ENCODE results near the gene NSD2. TPM values are rescaled to one million over a fixed set of nuclear protein-coding genes. Genes with fewer than 3 reads are reported as not detected.

The NSD2 gene
- total RNA-seq, 1 experiment from 2014 or later = 136 TPM

GRCh38 chr4:1969928-1970723 is 98.9 kb downstream of the NSD2 start:
- no CpG with 5 or more reads among the region's 17 CpGs for WGBS (ENCODE audit: extremely low coverage, insufficient read length, low lambda C conversion rate)
- Histone ChIP-seq H4K5ac (ENCODE audit: insufficient read length, low read depth, low read length) (no peak overlapping the region), H3K18ac (ENCODE audit: insufficient read length, low read depth, low read length) (no peak overlapping the region), H3K4ac (ENCODE audit: low read depth, low read length) (no peak overlapping the region), H3K27ac (ENCODE audit: insufficient read length, low read depth, low read length) (no peak overlapping the region), H3K9me3 (ENCODE audit: control insufficient read depth, low read depth, low read length) (no peaks in the 10 kb centered on the region), H3T11ph (ENCODE audit: low read length) (no peak overlapping the region), H2BK15ac (ENCODE audit: low read depth, low read length) (no peak overlapping the region), H3K14ac (ENCODE audit: insufficient read depth, low read length) (no peak overlapping the region), H2BK5ac (ENCODE audit: insufficient read length, low read length) (no peak overlapping the region), H3K9ac (ENCODE audit: extremely low read depth, insufficient read length, low read length) (no peak overlapping the region), H2AK5ac (ENCODE audit: insufficient read length, low read length) (no peak overlapping the region), H2BK120ac (ENCODE audit: low read depth, low read length, poor library complexity, severe bottlenecking) (no peak overlapping the region), H3K79me1 (ENCODE audit: insufficient read depth, low read depth, low read length, poor library complexity, severe bottlenecking) (no peaks in the 10 kb centered on the region), H3K4me1 (ENCODE audit: insufficient read depth, low read length) (no peaks in the 10 kb centered on the region), H4K20me1 (ENCODE audit: control insufficient read depth, insufficient read depth, insufficient read length) (no peaks in the 10 kb centered on the region), H2BK12ac (ENCODE audit: insufficient read length, low read depth, low read length) (no peak overlapping the region), H4K91ac (ENCODE audit: insufficient read length, low read depth, low read length) (no peak overlapping the region), H2AFZ (ENCODE audit: low read length) (no peak overlapping the region), H3K23ac (ENCODE audit: insufficient read length, low read depth, low read length) (no peak overlapping the region), H3K4me2 (ENCODE audit: insufficient read depth, insufficient read length, low read length) (no peak overlapping the region), H3K27me3 (ENCODE audit: insufficient read depth, low read length) (no peaks in the 10 kb centered on the region), H4K8ac (replicated peaks; ENCODE audit: insufficient read length, low read depth, low read length) (no peak overlapping the region), H3K23me2 (ENCODE audit: insufficient read length, low read depth, low read length, poor library complexity, severe bottlenecking) (no peaks in the 10 kb centered on the region), H3K79me2 (ENCODE audit: insufficient read depth, low read length) (no peaks in the 10 kb centered on the region), H2BK20ac (ENCODE audit: low read depth, low read length, poor library complexity, severe bottlenecking) (no peak overlapping the region), H3K56ac (ENCODE audit: insufficient read length, low read depth, low read length) (no peak overlapping the region)
- H3K4me3 Mint-ChIP-seq = no peak overlapping the region
- no peak for DNase-seq
- no peak for TF ChIP-seq CTCF (conservative IDR thresholded peaks at IDR 0.05)
- no peaks in the 10 kb centered on the region for H3K4me1 Mint-ChIP-seq
- no peaks in the 10 kb centered on the region for H3K9me3 Mint-ChIP-seq
- peak overlapping the region in 2 of 3 experiments; percentile 67 to 81; a peak in 4 of 7 replicates for H3K27ac Mint-ChIP-seq
- no peaks in the 10 kb centered on the region for H3K27me3 Mint-ChIP-seq (ENCODE audit: low read depth)
- H3K36me3 Mint-ChIP-seq (ENCODE audit: insufficient read depth in 1 of 3, low read depth in 3 of 3) = peaks cover 18 to 73% (median 72%) of the 10 kb centered on the region in 3 experiments; a peak in 6 of 7 replicates

Measured in H9 (cell line).